GM12891 (cell line): ENCODE results near the gene PLCD4.

ENCODE experiments used
- DNase-seq: peaks from one replicate; pipeline ENCODE4 v3.0.0; 2011; ENCODE audit warnings: low spot score; ENCODE audit not compliant: insufficient read length
- FAIRE-seq: peaks from 2 replicates; lab custom pipeline; 2011; peaks lifted over from hg19 to GRCh38; lab: Jason Lieb, UNC
- PAX5 ChIP-seq: IDR thresholded peaks from 2 replicates; pipeline ENCODE4 v1.6.1; 2011; ENCODE audit warnings: low read length, moderate library complexity, mild to moderate bottlenecking; ENCODE audit not compliant: insufficient read depth, severe bottlenecking
- POLR2A ChIP-seq: IDR thresholded peaks from 2 replicates; pipeline ENCODE4 v1.6.1; 2011; ENCODE audit warnings: low read depth, low read length, control low read depth
- POLR2AphosphoS5 ChIP-seq: IDR thresholded peaks from 2 replicates; pipeline ENCODE4 v1.6.1; 2011; ENCODE audit warnings: low read depth, low read length, control low read depth
- POU2F2 ChIP-seq: IDR thresholded peaks from 2 replicates; pipeline ENCODE4 v1.6.1; 2011; ENCODE audit warnings: low read depth, mild to moderate bottlenecking, control low read depth, low read length, moderate library complexity
- SPI1 ChIP-seq: IDR thresholded peaks from 2 replicates; pipeline ENCODE4 v1.6.1; 2011; ENCODE audit warnings: low read depth, low read length, control low read depth
- TAF1 ChIP-seq: IDR thresholded peaks from 2 replicates; pipeline ENCODE4 v1.6.1; 2011; ENCODE audit warnings: low read depth, low read length, control low read depth

The PLCD4 gene

GRCh38 chr2:218618102-218618860 is 10.6 kb downstream of the PLCD4 start:
- TF ChIP-seq SPI1 (no peak), PAX5 (no peak), POLR2AphosphoS5 (no peak), TAF1 (no peak), POLR2A (no peak), POU2F2 (no peak)
- FAIRE-seq (no peak), DNase-seq (no peak)

GRCh38 chr2:218621007-218621406 is 13.3 kb downstream of the PLCD4 start:
- FAIRE-seq (no peak), DNase-seq (no peak)

GRCh38 chr2:218622606-218623365 is 15.1 kb downstream of the PLCD4 start:
- TF ChIP-seq PAX5 (no peak), TAF1 (no peak), POLR2A (no peak), POLR2AphosphoS5 (no peak), SPI1 (no peak), POU2F2 (no peak)
- no peak for DNase-seq
- no peak for FAIRE-seq

More at GRCh38 chr2:218621007-218621406, 13.3 kb downstream of the PLCD4 start:
- TF ChIP-seq POLR2A (no peak), POU2F2 (no peak), PAX5 (no peak), TAF1 (no peak), SPI1 (no peak)

DNA sequence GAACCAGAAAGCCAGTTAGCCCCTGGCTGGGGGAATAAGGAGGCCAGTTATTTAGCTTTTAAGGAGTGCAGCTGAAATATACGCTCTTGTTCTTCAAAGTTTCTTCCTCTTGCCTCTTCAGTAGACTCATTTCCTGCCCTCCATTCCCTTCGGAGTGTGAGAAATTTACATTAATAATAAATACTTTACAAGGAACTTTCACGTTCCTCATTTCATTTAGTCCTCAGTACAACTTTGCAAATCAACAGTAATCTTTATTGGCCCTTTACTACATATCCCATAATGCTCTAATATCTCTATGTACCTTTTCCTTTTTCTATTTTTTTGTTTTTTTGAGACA is 15.6 kb downstream of the PLCD4 start:
- no peak for FAIRE-seq
- TF ChIP-seq TAF1 = no peak
- no peak for TF ChIP-seq SPI1
- TF ChIP-seq PAX5 = no peak
- no peak for TF ChIP-seq POU2F2
- no peak for TF ChIP-seq POLR2A
- TF ChIP-seq POLR2AphosphoS5 = no peak
- DNase-seq = no peak

GRCh38 chr2:218626369-218626768 is 18.7 kb downstream of the PLCD4 start:
- FAIRE-seq (no peak), DNase-seq (no peak)
- TF ChIP-seq POLR2A (no peak), TAF1 (no peak), POU2F2 (no peak), POLR2AphosphoS5 (no peak), PAX5 (no peak), SPI1 (no peak)

DNA sequence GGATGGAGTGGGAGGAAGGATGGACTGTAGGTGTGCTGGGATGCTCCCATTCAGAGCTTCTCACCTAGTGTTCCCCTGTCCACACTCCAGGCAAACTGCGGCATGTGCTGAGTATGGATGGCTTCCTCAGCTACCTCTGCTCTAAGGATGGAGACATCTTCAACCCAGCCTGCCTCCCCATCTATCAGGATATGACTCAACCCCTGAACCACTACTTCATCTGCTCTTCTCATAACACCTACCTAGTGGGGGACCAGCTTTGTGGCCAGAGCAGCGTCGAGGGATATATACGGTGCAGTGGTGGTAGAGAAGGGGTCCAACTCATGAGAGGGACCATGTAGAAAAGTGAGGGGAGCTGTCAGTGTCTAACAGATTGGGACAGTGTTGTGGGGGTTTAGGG is 20.2 kb downstream of the PLCD4 start:
- TF ChIP-seq PAX5 = no peak
- TF ChIP-seq SPI1 = no peak
- TF ChIP-seq POU2F2 = no peak
- no peak for TF ChIP-seq TAF1
- no peak for TF ChIP-seq POLR2AphosphoS5
- no peak for TF ChIP-seq POLR2A
- DNase-seq (no peak), FAIRE-seq (no peak)

DNA sequence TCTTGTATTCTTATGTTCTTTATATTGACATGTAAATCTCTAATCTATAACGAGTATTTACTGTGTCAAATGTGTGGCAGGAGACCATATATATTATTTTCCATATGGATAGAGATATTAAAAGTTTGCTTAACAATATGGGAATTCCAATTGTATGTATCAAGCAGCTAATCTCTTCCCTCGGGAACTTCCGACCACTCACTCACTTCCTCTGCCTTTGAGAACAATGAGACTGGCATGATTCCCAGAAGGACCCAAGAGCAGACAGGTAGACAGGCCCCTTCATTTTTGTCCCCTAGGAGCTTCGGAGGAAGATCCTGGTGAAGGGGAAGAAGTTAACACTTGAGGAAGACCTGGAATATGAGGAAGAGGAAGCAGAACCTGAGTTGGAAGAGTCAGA is 24.1 kb downstream of the PLCD4 start:
- no peak for TF ChIP-seq POU2F2
- no peak for TF ChIP-seq POLR2AphosphoS5
- TF ChIP-seq POLR2A = no peak
- no peak for TF ChIP-seq TAF1
- no peak for TF ChIP-seq PAX5
- no peak for TF ChIP-seq SPI1
- FAIRE-seq (no peak), DNase-seq (no peak)

- TF ChIP-seq POLR2A = no peak
- TF ChIP-seq SPI1 = no peak
- TF ChIP-seq POU2F2 = no peak
- no peak for TF ChIP-seq PAX5
- TF ChIP-seq TAF1 = no peak
- no peak for TF ChIP-seq POLR2AphosphoS5
- FAIRE-seq (no peak), DNase-seq (no peak)
These were observed 28.0 kb downstream of the PLCD4 start for GRCh38 chr2:218635719-218636118.

- FAIRE-seq (peak; percentile 16), DNase-seq (no peak)
These were observed 30.7 kb downstream of the PLCD4 start for GRCh38 chr2:218638372-218638771.

More at GRCh38 chr2:218638372-218638771, 30.7 kb downstream of the PLCD4 start:
- TF ChIP-seq TAF1 (no peak), SPI1 (no peak), POU2F2 (no peak), POLR2A (no peak), POLR2AphosphoS5 (no peak), PAX5 (no peak)
